HepG2 (cell line): ENCODE measurements around the gene SPSB2. TPM values are rescaled to one million over a fixed set of nuclear protein-coding genes. Genes with fewer than 3 reads are reported as not detected.

ENCODE experiments used
- ATF3 ChIP-seq: sonication (generic); formaldehyde crosslinking; IDR thresholded peaks from 2 replicates; pipeline ENCODE4 v1.4.0; 2020; ENCODE audit warnings: missing genetic modification reagents
- DR1 ChIP-seq: sonication (generic); formaldehyde crosslinking; IDR thresholded peaks from 2 replicates; pipeline ENCODE4 v1.8.0; 2021; ENCODE audit warnings: mild to moderate bottlenecking, missing genetic modification reagents, inconsistent platforms
- GTF2F1 ChIP-seq: fragments of 150-350 bp; IDR thresholded peaks from 2 replicates; pipeline ENCODE4 v1.6.1; 2014; ENCODE audit warnings: low read length
- HDAC2 ChIP-seq: sonication (generic); formaldehyde crosslinking; IDR thresholded peaks from 2 replicates; pipeline ENCODE4 v1.4.0; 2020; ENCODE audit warnings: missing genetic modification reagents
- HMG20A ChIP-seq: IDR thresholded peaks from 2 replicates; pipeline ENCODE4 v1.6.1; 2016; ENCODE audit warnings: borderline replicate concordance
- KLF9 ChIP-seq: IDR thresholded peaks from 2 replicates; pipeline ENCODE4 v1.6.1; 2016; ENCODE audit warnings: low read depth
- MAFF ChIP-seq: IDR thresholded peaks from 2 replicates; pipeline ENCODE4 v1.6.1; 2011; ENCODE audit warnings: low read depth, low read length, improper control_type of control experiment
- POLR2A ChIP-seq, 2 experiments: IDR thresholded peaks; 2 replicates each; pipeline ENCODE4 v1.6.1; 2011; ENCODE audit warnings: low read depth in 2 of 2, low read length in 2 of 2, mild to moderate bottlenecking in 1 of 2, moderate library complexity in 1 of 2; ENCODE audit not compliant: insufficient read depth in 1 of 2
- RXRB ChIP-seq: IDR thresholded peaks from 2 replicates; pipeline ENCODE4 v1.6.1; 2016; ENCODE audit warnings: borderline replicate concordance, missing genetic modification reagents, missing compliant biosample characterization
- SIN3B ChIP-seq: fragments of 150-350 bp; IDR thresholded peaks from 2 replicates; pipeline ENCODE4 v1.6.1; 2014; ENCODE audit warnings: low read length
- SOX13 ChIP-seq, 3 experiments: fragments of 450-650 bp in 1 of 3; sonication (generic) in 1 of 3; formaldehyde crosslinking in 1 of 3; IDR thresholded peaks in 2 of 3; conservative IDR thresholded peaks in 1 of 3; 2 replicates each; pipeline versions ENCODE4 v1.5.0 to v1.6.1; 2016 to 2020; ENCODE audit warnings: antibody characterized with exemption in 1 of 3, mild to moderate bottlenecking in 1 of 3, missing compliant biosample characterization in 1 of 3, missing genetic modification reagents in 1 of 3, moderate library complexity in 1 of 3
- SOX5 ChIP-seq: IDR thresholded peaks from 2 replicates; pipeline ENCODE4 v1.6.1; 2016; ENCODE audit warnings: borderline replicate concordance
- SP140L ChIP-seq: sonication (generic); formaldehyde crosslinking; IDR thresholded peaks from 2 replicates; pipeline ENCODE4 v1.4.0; 2020; ENCODE audit warnings: missing genetic modification reagents, borderline replicate concordance
- TARDBP ChIP-seq: sonication (generic); formaldehyde crosslinking; IDR thresholded peaks from 2 replicates; pipeline ENCODE4 v1.8.0; 2022; ENCODE audit warnings: mild to moderate bottlenecking, missing genetic modification reagents
- ZBTB10 ChIP-seq: sonication (generic); formaldehyde crosslinking; IDR thresholded peaks from 2 replicates; pipeline ENCODE4 v1.4.0; 2020; ENCODE audit warnings: missing genetic modification reagents, borderline replicate concordance
- ZFP91 ChIP-seq: sonication (generic); formaldehyde crosslinking; IDR thresholded peaks from 2 replicates; pipeline ENCODE4 v1.9.0; 2022; ENCODE audit warnings: missing genetic modification reagents, mild to moderate bottlenecking, borderline replicate concordance
- ZNF121 ChIP-seq: sonication (generic); formaldehyde crosslinking; IDR thresholded peaks from 2 replicates; pipeline ENCODE4 v1.5.0; 2020; ENCODE audit warnings: mild to moderate bottlenecking, missing genetic modification reagents
- ZNF749 ChIP-seq: sonication (generic); formaldehyde crosslinking; IDR thresholded peaks from 2 replicates; pipeline ENCODE4 v1.8.0; 2022; ENCODE audit warnings: mild to moderate bottlenecking, missing genetic modification reagents, moderate library complexity, borderline replicate concordance
- ZNF773 ChIP-seq: sonication (generic); formaldehyde crosslinking; IDR thresholded peaks from 2 replicates; pipeline ENCODE4 v1.4.0; 2020; ENCODE audit warnings: missing genetic modification reagents, borderline replicate concordance
- ZNF83 ChIP-seq: sonication (generic); formaldehyde crosslinking; IDR thresholded peaks from 2 replicates; pipeline ENCODE4 v1.4.0; 2020; ENCODE audit warnings: missing genetic modification reagents, mild to moderate bottlenecking, borderline replicate concordance
- polyA plus RNA-seq, 8 experiments: library from polyadenylated mRNA; depleted of rRNA in 3 of 8; stranded (reverse) in 7 of 8; unstranded in 1 of 8; fragments of >200 nt; fragmentation: Illumina TruSeq in 4 of 8; extraction: Trizol in 4 of 8; gene quantifications; 2 replicates each; pipeline versions ENCODE4 v1.2.1 to v1.2.3, GENCODE V29; 2011 to 2016; ENCODE audit warnings: low read depth in 4 of 8, missing spikeins in 1 of 8, mixed read lengths in 1 of 8; ENCODE audit not compliant: insufficient read depth in 1 of 8
- total RNA-seq, 5 experiments: library from RNA; depleted of rRNA; stranded (reverse); fragments of >200 nt; fragmentation: Illumina TruSeq; extraction: Trizol; gene quantifications; 2 replicates each; pipeline ENCODE4 v1.2.3, GENCODE V29; 2016; ENCODE audit warnings: low read depth in 1 of 5
- TF ChIP-seq, protein P1 (sequence below): sonication (generic); formaldehyde crosslinking; conservative IDR thresholded peaks from 2 replicates; pipeline ENCODE4 v1.8.0; 2022; ENCODE audit warnings: low read depth, missing genetic modification reagents

SPSB2 gene
- total and polyA plus RNA-seq, 2 of the 13 experiments (the other 11 are each of a cell fraction or from before 2014, with no cell fraction given) = 2.0 to 6.2 TPM

DNA sequence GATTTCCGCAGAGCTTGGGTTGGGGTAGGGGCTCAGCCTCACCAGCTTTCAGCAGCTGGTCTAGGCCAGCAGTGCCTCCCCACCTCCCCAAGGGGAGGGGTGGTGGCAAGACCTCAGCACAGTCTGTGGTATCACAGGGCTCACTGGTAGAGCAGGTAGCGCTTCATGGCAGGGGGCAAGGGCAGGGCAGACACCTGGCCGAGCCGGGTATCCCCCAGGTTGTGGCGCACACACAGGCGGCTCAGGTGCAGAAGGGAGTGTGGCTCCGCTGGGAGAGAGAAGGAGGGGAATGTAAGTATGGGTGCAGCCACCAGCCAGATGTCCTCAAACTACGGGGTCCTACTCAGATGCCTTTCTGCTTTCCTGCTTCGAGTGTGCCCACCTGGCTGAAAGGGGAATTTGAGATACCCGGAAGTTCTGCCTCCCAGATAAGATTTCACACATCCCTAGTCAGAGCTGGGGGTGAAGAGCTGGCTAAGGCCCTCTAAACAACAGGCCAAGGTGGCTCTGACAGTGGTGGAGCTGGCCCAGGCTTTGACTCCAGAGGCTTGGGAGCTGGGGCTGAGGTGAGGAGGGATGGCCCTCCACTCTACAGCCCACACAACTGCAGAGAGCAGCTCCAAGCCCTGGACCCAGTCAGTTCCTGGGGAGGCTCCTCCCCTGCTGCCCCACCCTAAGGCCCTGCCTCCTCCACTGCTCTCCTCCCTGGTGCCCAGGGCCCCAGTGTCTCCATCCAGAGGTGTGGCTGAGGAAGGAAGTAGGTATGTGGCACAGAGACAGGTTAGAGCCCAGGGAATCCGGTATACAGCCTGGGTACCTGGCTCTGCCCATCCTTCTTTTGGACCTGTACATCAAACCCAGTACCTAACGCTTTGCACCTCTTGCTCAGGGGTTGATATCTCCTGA, 1.8 kb downstream of the SPSB2 start (continued):
- TF ChIP-seq ZFP91 (CRISPR knock-in tag) = peak; percentile 40; the same call in 1 of the 2 replicates
- no peak for TF ChIP-seq MAFF
- TF ChIP-seq ZBTB10 (CRISPR knock-in tag) = no peak
- peak; percentile 38; the same call in 1 of the 2 replicates for TF ChIP-seq HDAC2 (CRISPR knock-in tag)
- no peak for TF ChIP-seq SIN3B
- no peak for TF ChIP-seq ZNF773 (CRISPR knock-in tag)
- TF ChIP-seq SOX13 (IDR thresholded peaks at IDR 0.05) = 0 out of 2 replicates have a peak, but pooled peaks have one; percentile 4
- TF ChIP-seq SOX13 (CRISPR knock-in tag; conservative IDR thresholded peaks at IDR 0.05 in 1 of 2, IDR thresholded peaks at IDR 0.05 in 1 of 2) = no peak
- no peak for TF ChIP-seq ATF3 (CRISPR knock-in tag)
- TF ChIP-seq RXRB (CRISPR knock-in tag) = no peak
- no peak for TF ChIP-seq SOX5 (CRISPR knock-in tag)
- no peak for TF ChIP-seq SP140L (CRISPR knock-in tag)
- TF ChIP-seq ZNF749 (CRISPR knock-in tag) = no peak
- no peak for TF ChIP-seq DR1 (CRISPR knock-in tag)
- TF ChIP-seq ZNF83 (CRISPR knock-in tag) = 0 out of 2 replicates have a peak, but pooled peaks have one; percentile 25
- no peak for TF ChIP-seq KLF9
- 0 out of 2 replicates have a peak, but pooled peaks have one; percentile 7 for TF ChIP-seq HMG20A (CRISPR knock-in tag)
- peak; percentile 24; the same call in 1 of the 2 replicates for TF ChIP-seq TARDBP
- TF ChIP-seq, protein P1, sequence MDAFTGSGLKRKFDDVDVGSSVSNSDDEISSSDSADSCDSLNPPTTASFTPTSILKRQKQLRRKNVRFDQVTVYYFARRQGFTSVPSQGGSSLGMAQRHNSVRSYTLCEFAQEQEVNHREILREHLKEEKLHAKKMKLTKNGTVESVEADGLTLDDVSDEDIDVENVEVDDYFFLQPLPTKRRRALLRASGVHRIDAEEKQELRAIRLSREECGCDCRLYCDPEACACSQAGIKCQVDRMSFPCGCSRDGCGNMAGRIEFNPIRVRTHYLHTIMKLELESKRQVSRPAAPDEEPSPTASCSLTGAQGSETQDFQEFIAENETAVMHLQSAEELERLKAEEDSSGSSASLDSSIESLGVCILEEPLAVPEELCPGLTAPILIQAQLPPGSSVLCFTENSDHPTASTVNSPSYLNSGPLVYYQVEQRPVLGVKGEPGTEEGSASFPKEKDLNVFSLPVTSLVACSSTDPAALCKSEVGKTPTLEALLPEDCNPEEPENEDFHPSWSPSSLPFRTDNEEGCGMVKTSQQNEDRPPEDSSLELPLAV (CRISPR knock-in tag) = no peak
- no peak for TF ChIP-seq ZNF121 (CRISPR knock-in tag)
- TF ChIP-seq GTF2F1 = no peak
- peak in 1 of 2 experiments; percentile 41; a peak in 2 of 4 replicates for TF ChIP-seq POLR2A (IDR thresholded peaks at IDR 0.05; ENCODE audit: insufficient read depth in 1 of 2, low read depth in 2 of 2, low read length in 2 of 2)
